Measurements from ENCODE around the gene CLCF1.

GRCh38 chr11:67389477-67389876, 16.1 kb upstream of the CLCF1 start:
- no peak for TF ChIP-seq TAF1 (IDR thresholded peaks at IDR 0.05; ENCODE audit: borderline replicate concordance, low read depth, low read length)
- no peak for TF ChIP-seq NRF1 (conservative IDR thresholded peaks at IDR 0.05; ENCODE audit: low read depth, low read length)
- TF ChIP-seq SIN3A (IDR thresholded peaks at IDR 0.05; ENCODE audit: low read depth, low read length) = no peak
- no peak for TF ChIP-seq BRCA1 (IDR thresholded peaks at IDR 0.05; ENCODE audit: low read depth, low read length)
- no peak for TF ChIP-seq CEBPB (IDR thresholded peaks at IDR 0.05; ENCODE audit: borderline replicate concordance in 1 of 2, low read depth in 2 of 2, low read length in 2 of 2)
- no peak for TF ChIP-seq SUPT20H (IDR thresholded peaks at IDR 0.05; ENCODE audit: borderline replicate concordance, control insufficient read depth, low read depth, low read length)
- TF ChIP-seq CEBPZ (IDR thresholded peaks at IDR 0.05; ENCODE audit: low read depth, low read length) = no peak
- no peak for TF ChIP-seq HDAC2 (IDR thresholded peaks at IDR 0.05)
- TF ChIP-seq EP300 (IDR thresholded peaks at IDR 0.05; ENCODE audit: borderline replicate concordance in 1 of 2, control insufficient read depth in 1 of 2, low read depth in 2 of 2, low read length in 2 of 2) = no peak
- TF ChIP-seq NR2C1 (IDR thresholded peaks at IDR 0.05) = no peak
- TF ChIP-seq CHD2 (IDR thresholded peaks at IDR 0.05; ENCODE audit: borderline replicate concordance, low read depth, low read length) = no peak
- peak; percentile 71 for TF ChIP-seq RAD21 (IDR thresholded peaks at IDR 0.05; ENCODE audit: insufficient read depth, low read depth, low read length)
- TF ChIP-seq CTCF (IDR thresholded peaks at IDR 0.05 in 2 of 3, conservative IDR thresholded peaks at IDR 0.05 in 1 of 3; ENCODE audit: control insufficient read depth in 2 of 3, extremely low read depth in 1 of 3, insufficient read depth in 1 of 3, low read depth in 3 of 3, low read length in 3 of 3) = peak; percentile 72 to 85 (median 75)
- no peak for TF ChIP-seq NR2C2 (IDR thresholded peaks at IDR 0.05; ENCODE audit: borderline replicate concordance, control insufficient read depth, insufficient read length, low read depth)
